NCI-H82 treated with DMSO at 0.1 percent for 48 hours (cell line): Measurements from ENCODE around the gene SWI5.

Experiments
- DNase-seq: peaks from one replicate; lab custom pipeline; 2025; ENCODE audit not compliant: unreplicated experiment; lab: John Stamatoyannopoulos, UW

The SWI5 gene

GRCh38 chr9:128251732-128252100 is 24.4 kb upstream of the SWI5 start:
- DNase-seq: no peak

- DNase-seq: no peak
Measured at GRCh38 chr9:128252317-128253139, 23.5 kb upstream of the SWI5 start.

GRCh38 chr9:128253140-128253990 is 22.7 kb upstream of the SWI5 start:
- DNase-seq: no peak

GRCh38 chr9:128253991-128254346 is 22.1 kb upstream of the SWI5 start:
- no peak for DNase-seq

- no peak for DNase-seq
Measured at GRCh38 chr9:128254362-128254761, 21.7 kb upstream of the SWI5 start.

GRCh38 chr9:128254855-128255759 is 21.0 kb upstream of the SWI5 start:
- DNase-seq: no peak

GRCh38 chr9:128257086-128257825 is 18.8 kb upstream of the SWI5 start:
- DNase-seq: no peak

- DNase-seq: no peak
Measured at GRCh38 chr9:128257907-128258306, 18.2 kb upstream of the SWI5 start.

- DNase-seq: no peak
Measured at GRCh38 chr9:128258326-128258725, 17.8 kb upstream of the SWI5 start.

GRCh38 chr9:128259156-128259555 is 16.9 kb upstream of the SWI5 start:
- no peak for DNase-seq

- DNase-seq: no peak
Measured at GRCh38 chr9:128260340-128260739, 15.7 kb upstream of the SWI5 start.

GRCh38 chr9:128262687-128263086 is 13.4 kb upstream of the SWI5 start:
- no peak for DNase-seq

- no peak for DNase-seq
Measured at GRCh38 chr9:128265348-128265847, 10.7 kb upstream of the SWI5 start.

- no peak for DNase-seq
Measured at GRCh38 chr9:128266868-128267590, 9.0 kb upstream of the SWI5 start.

GRCh38 chr9:128271112-128271511 is 5.0 kb upstream of the SWI5 start:
- no peak for DNase-seq

GRCh38 chr9:128271512-128271911 is 4.6 kb upstream of the SWI5 start:
- DNase-seq: no peak

GRCh38 chr9:128274245-128274644 is 1.8 kb upstream of the SWI5 start:
- DNase-seq: no peak

GRCh38 chr9:128275198-128276007 is 673 bp upstream of the SWI5 start, which contains the start of gene GOLGA2:
TSS of gene GOLGA2 (minus strand) at chr9:128276007. CDS start at chr9:128275976, 31 bp downstream.
- DNase-seq: no peak
